Measurements from ENCODE around the gene PTGIS. TPM values are rescaled to one million over a fixed set of nuclear protein-coding genes. Genes with fewer than 3 reads are reported as not detected.

PTGIS gene
- total RNA-seq, 4 donors from 2014 or later = 1.6 to 34.1 (median 8.6) TPM

DNA sequence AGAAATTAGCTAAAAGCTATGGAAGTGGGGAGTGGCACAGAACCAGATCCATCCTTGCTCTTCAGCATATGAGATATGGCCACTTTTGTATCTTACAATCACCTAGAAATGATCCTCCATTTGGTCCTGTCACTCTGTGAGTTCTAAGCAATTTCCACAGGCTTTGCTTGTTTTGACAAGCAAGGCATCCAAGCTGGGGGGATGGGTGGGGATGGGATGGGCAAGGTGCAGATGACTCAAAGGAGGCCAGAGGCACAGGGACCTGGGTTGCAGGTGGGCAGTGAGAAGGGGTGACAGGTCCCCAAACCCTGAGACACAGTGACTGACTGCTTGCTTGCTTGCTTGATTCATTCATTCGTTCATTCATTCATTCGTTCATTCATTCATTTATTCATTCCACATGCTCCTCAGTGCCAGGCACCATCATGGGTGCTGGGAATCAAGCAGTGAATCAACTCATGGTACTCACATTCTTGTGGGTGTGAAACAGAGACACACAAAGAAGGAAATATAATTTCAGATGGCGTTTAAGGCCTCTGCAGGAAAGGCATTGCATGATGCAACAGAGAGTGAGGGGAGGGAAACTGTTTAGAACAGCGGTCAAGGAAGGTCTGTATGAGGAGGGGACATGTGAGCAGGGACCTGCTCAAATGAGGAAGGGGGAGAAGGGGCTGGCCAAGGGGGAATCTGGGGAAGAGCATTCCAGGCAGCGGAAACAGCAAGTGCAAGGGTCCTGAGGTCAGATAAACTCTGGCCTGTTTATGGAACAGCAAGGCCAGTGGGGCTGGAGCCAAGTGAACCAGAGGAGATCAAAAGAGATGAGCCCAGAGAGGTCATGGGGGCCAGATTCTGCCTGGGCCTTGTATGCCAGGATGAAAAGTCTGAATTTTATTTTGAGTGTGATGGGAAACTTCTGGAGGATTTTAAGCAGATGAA, 88.9 kb downstream of the PTGIS start:
- 56 to 59% methylated on average over 5 of the region's 5 CpGs for WGBS, 2 donors
- H3K4me3 ChIP-seq = no peak overlapping the region

GRCh38 chr20:49478266-49478665, 89.7 kb downstream of the PTGIS start:
- intact Hi-C loops (cut with DNase I) = no loop called here
- WGBS, 2 donors = 30 to 31% methylated on average over 6 to 7 of the region's 7 CpGs
- no peaks in the 10 kb centered on the region for H3K36me3 ChIP-seq

More for the DNA sequence above, 88.9 kb downstream of the PTGIS start:
- intact Hi-C loops (cut with DNase I) = no loop called here
- H3K9me3 ChIP-seq = no peaks in the 10 kb centered on the region
- DNase-seq = no peak
- TF ChIP-seq POLR2A (IDR thresholded peaks at IDR 0.05) = no peak
- TF ChIP-seq, protein P1, sequence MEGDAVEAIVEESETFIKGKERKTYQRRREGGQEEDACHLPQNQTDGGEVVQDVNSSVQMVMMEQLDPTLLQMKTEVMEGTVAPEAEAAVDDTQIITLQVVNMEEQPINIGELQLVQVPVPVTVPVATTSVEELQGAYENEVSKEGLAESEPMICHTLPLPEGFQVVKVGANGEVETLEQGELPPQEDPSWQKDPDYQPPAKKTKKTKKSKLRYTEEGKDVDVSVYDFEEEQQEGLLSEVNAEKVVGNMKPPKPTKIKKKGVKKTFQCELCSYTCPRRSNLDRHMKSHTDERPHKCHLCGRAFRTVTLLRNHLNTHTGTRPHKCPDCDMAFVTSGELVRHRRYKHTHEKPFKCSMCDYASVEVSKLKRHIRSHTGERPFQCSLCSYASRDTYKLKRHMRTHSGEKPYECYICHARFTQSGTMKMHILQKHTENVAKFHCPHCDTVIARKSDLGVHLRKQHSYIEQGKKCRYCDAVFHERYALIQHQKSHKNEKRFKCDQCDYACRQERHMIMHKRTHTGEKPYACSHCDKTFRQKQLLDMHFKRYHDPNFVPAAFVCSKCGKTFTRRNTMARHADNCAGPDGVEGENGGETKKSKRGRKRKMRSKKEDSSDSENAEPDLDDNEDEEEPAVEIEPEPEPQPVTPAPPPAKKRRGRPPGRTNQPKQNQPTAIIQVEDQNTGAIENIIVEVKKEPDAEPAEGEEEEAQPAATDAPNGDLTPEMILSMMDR (IDR thresholded peaks at IDR 0.05) = no peak
- H3K36me3 ChIP-seq = no peaks in the 10 kb centered on the region
- peak overlapping the region; percentile 24 to 79 (median 64) for H3K27ac ChIP-seq
- peaks cover 0 to 78% (median 4%) of the 10 kb centered on the region in 4 donors for H3K27me3 ChIP-seq
- H3K4me1 ChIP-seq = peaks cover 0 to 42% (median 5%) of the 10 kb centered on the region in 3 donors

GRCh38 chr20:49477200-49477599, 90.7 kb downstream of the PTGIS start:
- no peak overlapping the region for H3K4me3 ChIP-seq
- 75 to 100% methylated on average over 1 to 3 of the region's 3 CpGs for WGBS, 2 donors
- no peaks in the 10 kb centered on the region for H3K9me3 ChIP-seq
- peaks cover 0 to 25% (median 0%) of the 10 kb centered on the region in 3 donors for H3K4me1 ChIP-seq
- H3K36me3 ChIP-seq = no peaks in the 10 kb centered on the region
- TF ChIP-seq, protein P1 (IDR thresholded peaks at IDR 0.05) = no peak
- TF ChIP-seq POLR2A (IDR thresholded peaks at IDR 0.05) = no peak
- intact Hi-C loops (cut with DNase I) = no loop called here
- no peak overlapping the region for H3K27ac ChIP-seq
- H3K27me3 ChIP-seq = peaks cover 0 to 59% (median 0%) of the 10 kb centered on the region in 4 donors
- no peak for DNase-seq

More at GRCh38 chr20:49478266-49478665, 89.7 kb downstream of the PTGIS start:
- Histone ChIP-seq H3K4me3 (no peak overlapping the region), H3K9me3 (no peaks in the 10 kb centered on the region), H3K27me3 (peaks cover 0 to 70% (median 3%) of the 10 kb centered on the region in 4 donors), H3K4me1 (peaks cover 0 to 35% (median 0%) of the 10 kb centered on the region in 3 donors), H3K27ac (peak overlapping the region in 2 of 4 donors; percentile 14 to 79)
- no peak for TF ChIP-seq POLR2A (IDR thresholded peaks at IDR 0.05)
- TF ChIP-seq, protein P1 (IDR thresholded peaks at IDR 0.05) = no peak
- DNase-seq = no peak

DNA sequence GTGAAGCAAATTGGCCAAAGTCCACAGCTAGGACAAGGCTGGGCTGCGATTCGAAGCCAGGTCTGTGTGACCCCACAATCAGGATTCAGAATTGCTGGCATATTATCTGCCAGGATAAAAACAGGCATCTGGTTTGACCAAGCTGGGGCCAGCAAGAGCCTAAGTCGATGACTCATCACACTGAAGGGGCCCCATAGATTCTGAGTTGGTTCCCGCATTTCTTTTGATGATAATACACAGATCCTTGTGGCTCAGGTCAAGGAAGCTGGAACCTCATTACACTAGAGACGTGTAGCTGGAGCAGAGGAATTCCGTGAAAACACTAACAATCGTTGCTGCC, 92.0 kb downstream of the PTGIS start:
- peaks cover 0 to 14% (median 0%) of the 10 kb centered on the region in 3 donors for H3K4me1 ChIP-seq
- DNase-seq = no peak
- H3K27me3 ChIP-seq = peaks cover 0 to 48% (median 0%) of the 10 kb centered on the region in 4 donors
- no peak overlapping the region for H3K27ac ChIP-seq
- no peaks in the 10 kb centered on the region for H3K36me3 ChIP-seq
- H3K4me3 ChIP-seq = no peak overlapping the region
- WGBS, 2 donors = 59 to 64% methylated on average over 7 of the region's 7 CpGs
- no peaks in the 10 kb centered on the region for H3K9me3 ChIP-seq
- intact Hi-C loops (cut with DNase I) = no loop called here
- TF ChIP-seq, protein P1 (IDR thresholded peaks at IDR 0.05) = no peak
- TF ChIP-seq POLR2A (IDR thresholded peaks at IDR 0.05) = no peak

Measured in esophagus squamous epithelium (tissue), 5 donors.